NCI-H510A (cell line): ENCODE measurements around the gene AGAP1.
A peak's percentile ranks its signal among the peaks of the same experiment; 100 is the strongest.

Experiments used
- DNase-seq: peaks from one replicate; lab custom pipeline; 2025; lab: John Stamatoyannopoulos, UW

AGAP1 gene

GRCh38 chr2:235876099-235876679 is 382.3 kb downstream of the AGAP1 start:
- no peak for DNase-seq

- DNase-seq = no peak
Observed at GRCh38 chr2:235877275-235877802, 383.5 kb downstream of the AGAP1 start.

DNA sequence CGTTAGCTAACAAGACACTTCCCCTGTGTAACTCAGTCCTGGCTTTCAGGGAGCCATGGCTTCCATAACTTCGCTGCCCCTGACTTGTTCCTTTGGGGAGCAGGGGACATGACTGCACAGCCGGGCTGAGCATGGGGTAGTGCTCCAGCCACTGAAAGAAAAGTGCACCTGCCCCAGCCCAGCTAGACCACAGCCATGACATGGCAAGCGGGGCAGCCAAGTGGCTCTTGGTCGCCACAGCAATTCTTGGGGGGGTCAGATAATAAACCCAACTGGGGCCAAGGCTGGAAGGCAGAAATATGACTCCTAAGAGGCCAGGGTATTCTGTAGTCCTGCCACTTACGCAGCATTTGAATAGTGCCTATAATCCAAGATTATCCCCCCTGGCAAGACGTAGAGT is 385.3 kb downstream of the AGAP1 start:
- DNase-seq = no peak

GRCh38 chr2:235883675-235884074 is 389.8 kb downstream of the AGAP1 start:
- DNase-seq = no peak

DNA sequence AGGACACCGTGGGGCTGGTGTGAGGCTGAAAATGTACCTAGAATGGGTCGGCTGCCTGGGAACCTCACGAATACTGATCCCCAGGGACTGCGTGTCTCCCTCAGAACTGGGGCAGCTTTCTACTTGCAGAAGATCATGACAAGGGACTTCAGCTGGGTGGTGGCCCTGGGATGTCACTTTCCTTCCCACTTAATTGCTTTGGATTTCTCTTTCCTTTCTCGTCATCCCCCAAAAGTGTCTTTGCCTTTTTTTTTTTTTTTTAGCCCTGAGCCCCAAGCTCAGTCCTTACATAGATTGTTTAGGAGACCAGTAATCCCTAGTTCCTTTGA is 395.4 kb downstream of the AGAP1 start:
- DNase-seq = no peak

- no peak for DNase-seq
Observed at GRCh38 chr2:235893129-235893698, 399.4 kb downstream of the AGAP1 start.

DNA sequence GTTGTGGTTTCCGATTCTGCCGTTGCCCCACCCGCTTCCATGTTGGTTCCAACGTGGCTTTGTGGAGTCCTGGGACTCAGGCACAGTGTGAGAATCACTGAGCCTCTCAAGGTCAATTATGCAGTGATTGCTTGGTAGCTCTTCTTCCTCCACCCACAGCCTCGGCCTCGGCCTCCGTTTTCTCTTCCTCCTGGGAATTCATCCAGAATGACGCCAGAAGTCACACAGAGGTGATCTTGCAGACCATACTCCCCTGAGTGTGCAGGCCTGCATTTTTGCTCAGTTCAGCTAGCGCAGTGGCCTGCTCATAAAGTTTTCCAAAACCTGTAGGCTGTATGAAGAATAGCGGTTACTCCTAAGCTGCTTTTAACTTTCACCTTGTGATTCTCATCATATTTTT is 401.0 kb downstream of the AGAP1 start:
- DNase-seq = no peak

DNA sequence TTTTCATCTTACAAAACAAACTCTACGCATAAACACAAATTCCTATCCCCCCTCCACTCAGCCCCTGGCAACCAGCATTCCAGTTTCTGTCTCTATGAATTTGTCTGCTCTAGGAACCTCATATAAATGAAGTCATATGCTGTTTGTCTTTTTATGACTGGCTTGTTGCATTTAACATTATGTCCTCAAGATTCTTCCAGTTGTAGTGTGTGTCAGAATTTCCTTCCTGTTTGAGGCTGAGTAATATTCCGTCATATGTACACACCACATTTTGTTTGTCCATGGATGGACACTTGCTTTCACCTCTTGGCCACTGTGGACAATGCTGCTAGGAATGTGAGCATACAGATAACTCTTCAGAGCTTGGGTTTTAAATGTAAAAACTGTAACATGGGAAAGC is 402.2 kb downstream of the AGAP1 start:
- no peak for DNase-seq

DNA sequence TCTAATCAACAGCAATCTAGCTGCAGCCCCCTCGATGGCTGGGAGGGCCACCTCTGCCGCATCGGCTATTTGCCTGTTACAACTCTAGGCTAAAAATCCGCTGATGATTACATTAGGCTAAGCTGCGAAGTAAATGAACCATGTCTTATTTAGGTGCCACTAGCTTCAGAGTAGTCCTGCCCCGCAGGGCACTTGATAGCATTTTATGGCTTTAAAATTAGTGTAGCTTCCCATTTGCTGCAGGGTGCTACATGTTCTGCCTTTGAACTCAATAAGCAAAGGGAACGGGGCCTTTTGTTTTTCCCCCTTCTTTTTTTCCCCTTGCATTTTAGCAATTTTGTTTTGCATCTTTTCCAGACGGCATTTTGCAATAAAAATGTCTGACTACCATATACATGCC is 404.1 kb downstream of the AGAP1 start:
- DNase-seq = no peak

- no peak for DNase-seq
Observed at GRCh38 chr2:235898766-235899165, 404.9 kb downstream of the AGAP1 start.

DNA sequence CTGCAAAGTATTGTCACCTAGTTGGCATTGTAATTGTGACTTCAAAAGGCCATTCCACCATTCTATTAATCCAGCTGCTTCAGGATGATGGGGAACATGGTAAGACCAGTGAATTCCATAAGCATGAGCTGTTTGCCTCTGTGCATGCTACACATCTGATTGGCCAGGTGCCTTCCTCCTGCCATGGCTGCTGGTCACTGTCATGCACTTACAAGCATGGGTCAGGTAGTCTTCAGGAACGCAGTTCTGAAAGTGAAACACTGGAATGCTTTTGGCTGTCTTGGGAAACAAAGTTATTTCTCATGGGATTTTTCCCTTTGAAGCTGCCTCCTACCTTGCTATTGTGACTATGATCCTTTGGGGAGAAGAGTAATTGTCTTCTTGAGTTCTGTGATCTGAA is 406.8 kb downstream of the AGAP1 start:
- DNase-seq = no peak

- DNase-seq = no peak
Observed at GRCh38 chr2:235901243-235901642, 407.4 kb downstream of the AGAP1 start.

GRCh38 chr2:235903782-235904584 is 410.1 kb downstream of the AGAP1 start:
- DNase-seq = no peak

DNA sequence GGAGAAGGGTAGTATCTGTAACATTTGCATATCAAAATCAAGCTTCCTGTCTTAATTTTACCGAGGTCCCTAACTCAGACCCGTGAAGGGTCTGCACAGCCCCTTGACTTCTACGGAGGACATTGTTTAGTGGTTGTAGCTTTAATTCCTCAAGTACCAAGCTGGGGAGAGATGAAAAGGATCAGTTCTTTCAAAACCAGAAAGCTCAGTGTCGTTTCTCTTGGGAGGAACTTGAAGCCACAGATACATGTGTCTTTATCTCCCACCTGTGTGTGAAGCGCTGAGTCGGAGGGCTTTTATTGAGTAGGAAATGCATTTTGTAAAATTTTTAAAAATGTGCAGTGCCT is 410.7 kb downstream of the AGAP1 start:
- no peak for DNase-seq

DNA sequence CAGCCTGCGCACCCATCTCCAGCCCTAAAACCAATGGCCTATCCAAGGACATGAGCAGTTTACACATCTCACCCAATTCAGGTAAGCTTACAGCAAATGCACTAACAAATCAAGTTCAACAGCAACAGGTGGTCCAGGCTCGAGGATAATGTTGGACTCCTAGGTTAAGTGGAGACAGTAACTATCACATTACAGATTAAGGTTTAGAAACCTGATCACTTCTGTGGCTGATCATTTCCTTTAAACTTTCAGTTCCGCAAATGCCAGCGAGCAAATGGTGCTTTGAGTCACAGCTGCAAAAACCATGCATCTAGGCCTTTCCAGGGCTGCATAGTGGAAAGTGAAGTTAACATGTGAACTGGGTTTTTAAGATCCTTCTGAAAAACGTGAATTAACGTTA is 415.0 kb downstream of the AGAP1 start:
- DNase-seq = peak; percentile 50

DNA sequence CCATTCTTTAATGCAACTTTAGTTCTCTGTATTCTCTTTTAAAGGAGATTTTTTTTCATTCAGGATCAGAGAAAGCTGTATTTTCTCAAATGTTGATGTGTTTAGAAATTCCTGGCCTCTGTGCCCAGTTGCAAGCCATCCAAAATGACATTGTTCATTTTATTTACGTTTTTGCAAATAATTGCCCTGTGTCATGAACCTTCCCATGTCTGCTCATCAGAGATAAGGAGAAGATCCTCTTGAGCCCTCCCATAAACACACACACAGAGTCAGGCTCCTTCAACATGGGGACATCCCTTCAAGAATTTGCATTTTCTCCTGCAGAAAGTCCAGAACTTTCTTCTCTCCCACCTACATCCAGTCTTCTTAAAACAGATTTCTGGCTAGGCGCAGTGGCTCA is 415.5 kb downstream of the AGAP1 start:
- no peak for DNase-seq

DNA sequence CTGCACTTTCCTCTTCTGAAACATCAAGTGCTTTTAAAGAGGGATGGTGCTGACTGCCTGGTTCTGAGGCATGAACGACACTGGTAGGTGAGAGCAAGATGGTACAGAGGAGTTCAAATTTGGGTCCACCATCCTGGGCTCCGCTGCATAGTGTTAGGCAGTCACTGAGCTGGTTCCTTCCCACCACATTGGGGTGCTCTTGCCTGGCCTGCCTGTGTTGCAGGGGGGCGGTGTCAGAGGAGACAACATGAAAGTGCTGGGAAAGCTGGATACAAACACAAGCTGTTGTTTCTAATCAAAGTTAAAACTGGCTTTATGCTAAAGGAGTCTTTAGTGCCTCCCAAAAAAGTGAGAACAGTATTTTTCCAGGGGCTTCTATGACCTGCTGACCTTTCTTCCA is 416.2 kb downstream of the AGAP1 start:
- no peak for DNase-seq

GRCh38 chr2:235911125-235911524 is 417.3 kb downstream of the AGAP1 start:
- no peak for DNase-seq

DNA sequence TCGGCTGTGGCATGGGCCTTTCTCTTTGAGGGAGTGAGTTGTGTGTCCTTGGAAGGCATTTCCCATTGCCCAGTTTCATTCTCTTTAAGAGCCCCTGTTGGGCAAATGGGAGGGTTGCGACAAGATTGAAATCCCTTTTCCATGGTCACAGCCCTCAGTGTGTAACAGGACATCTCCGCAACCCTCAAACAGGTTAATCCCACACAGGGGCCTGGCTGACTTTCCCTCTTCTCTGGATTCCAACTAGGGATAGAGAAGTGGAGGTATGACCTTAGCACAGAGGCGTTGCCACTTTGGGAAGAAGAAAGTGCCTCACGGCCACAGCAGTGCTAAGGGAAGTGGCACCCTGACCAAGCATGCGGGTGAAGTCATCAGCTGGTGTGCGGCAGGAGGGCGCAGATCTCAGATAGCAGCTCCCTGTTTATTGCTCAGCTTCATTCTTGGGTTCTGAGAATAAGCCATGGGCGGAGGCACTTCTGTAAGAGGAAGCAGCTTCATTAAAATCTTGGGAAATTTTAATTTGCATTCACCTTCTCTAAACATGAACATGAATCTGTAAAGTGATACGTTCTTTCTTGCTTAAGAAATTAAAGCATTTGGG is 417.9 kb downstream of the AGAP1 start:
- DNase-seq = no peak

DNA sequence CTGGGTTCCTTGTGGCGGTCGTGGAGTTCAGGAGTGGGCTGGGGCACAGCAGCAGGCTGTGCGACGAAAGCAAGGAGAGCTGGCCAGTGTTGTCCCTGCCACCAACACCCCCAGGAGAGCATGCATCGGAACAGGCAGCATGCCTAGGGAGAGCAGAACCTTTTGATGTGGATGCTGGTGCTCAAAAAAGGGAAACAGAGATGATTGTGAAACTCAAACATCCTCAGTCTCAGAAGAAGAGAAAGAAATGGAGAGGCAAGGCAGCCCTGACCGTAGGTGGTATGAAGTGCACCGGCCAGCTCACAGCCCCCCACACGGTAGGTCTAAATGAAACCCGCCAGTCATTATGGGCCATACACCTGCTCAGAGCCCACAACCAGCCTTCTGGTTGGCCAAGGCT is 420.9 kb downstream of the AGAP1 start:
- no peak for DNase-seq

- DNase-seq = peak; percentile 29
Observed at GRCh38 chr2:235917506-235917905, 423.7 kb downstream of the AGAP1 start.

GRCh38 chr2:235918876-235919275 is 425.0 kb downstream of the AGAP1 start:
- no peak for DNase-seq

DNA sequence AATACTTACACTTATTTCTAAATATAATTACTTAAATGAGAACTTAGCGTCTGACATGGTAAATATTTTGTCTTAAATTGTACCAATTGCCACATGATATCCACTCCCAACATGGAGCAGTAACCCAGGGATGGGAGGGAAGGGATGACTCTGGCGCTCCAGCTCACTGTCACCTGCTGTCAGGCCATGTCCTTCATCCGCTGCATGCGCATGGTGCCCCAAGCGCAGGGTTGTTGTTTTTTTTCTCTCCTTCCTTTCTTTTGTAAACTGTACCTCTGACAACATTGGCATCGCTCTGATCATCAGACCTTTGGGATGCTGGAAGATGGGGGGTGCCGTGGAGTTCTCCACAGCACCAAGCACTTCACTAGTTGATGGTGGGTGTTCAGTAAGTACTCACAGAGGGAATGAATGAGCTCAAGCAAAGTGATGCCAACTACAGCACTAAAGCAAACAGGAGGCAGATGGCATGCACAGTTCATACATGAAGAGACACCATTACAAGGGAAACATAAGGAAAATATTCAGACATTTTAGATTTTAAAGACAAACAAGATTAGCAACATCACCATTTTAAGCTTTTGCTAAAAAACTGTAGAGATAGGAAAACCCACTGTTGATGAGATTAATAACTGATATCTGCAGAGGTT is 426.5 kb downstream of the AGAP1 start:
- DNase-seq = no peak
